ENCODE measurements around the gene BDKRB2.

BDKRB2 gene

GRCh38 chr14:96170961-96171592 lies 33.6 kb upstream of the BDKRB2 start:
- H3K9ac ChIP-seq (ENCODE audit: insufficient read length), result no peak overlapping the region
- no peak for DNase-seq (ENCODE audit: low read depth, low spot score)
- TF ChIP-seq FOXP2 (optimal IDR thresholded peaks at IDR 0.05; ENCODE audit: control extremely low read depth, extremely low read length, insufficient read depth) (no peak), POLR2AphosphoS5 (IDR thresholded peaks at IDR 0.05; ENCODE audit: borderline replicate concordance, low read depth, low read length) (no peak), EZH2 (IDR thresholded peaks at IDR 0.05) (no peak)
- no peaks in the 10 kb centered on the region for H3K36me3 ChIP-seq (ENCODE audit: insufficient read depth, low read length)
- no peaks in the 10 kb centered on the region for H3K9me3 ChIP-seq (ENCODE audit: low read depth, low read length)
- no peak overlapping the region for H3K4me3 ChIP-seq
- H3K27ac ChIP-seq, result no peak overlapping the region

- no peaks in the 10 kb centered on the region for H3K36me3 ChIP-seq (ENCODE audit: insufficient read depth, low read length)
Observed at GRCh38 chr14:96173636-96174475, 30.8 kb upstream of the BDKRB2 start.

GRCh38 chr14:96176275-96176674 lies 28.4 kb upstream of the BDKRB2 start:
- Histone ChIP-seq H3K9me3 (ENCODE audit: low read depth, low read length) (no peaks in the 10 kb centered on the region), H3K27ac (no peak overlapping the region), H3K36me3 (ENCODE audit: insufficient read depth, low read length) (no peaks in the 10 kb centered on the region), H3K9ac (ENCODE audit: insufficient read length) (no peak overlapping the region), H3K4me3 (no peak overlapping the region)
- DNase-seq (ENCODE audit: low read depth, low spot score), result no peak
- TF ChIP-seq FOXP2 (optimal IDR thresholded peaks at IDR 0.05; ENCODE audit: control extremely low read depth, extremely low read length, insufficient read depth) (no peak), POLR2AphosphoS5 (IDR thresholded peaks at IDR 0.05; ENCODE audit: borderline replicate concordance, low read depth, low read length) (no peak), EZH2 (IDR thresholded peaks at IDR 0.05) (no peak)

More at GRCh38 chr14:96173636-96174475, 30.8 kb upstream of the BDKRB2 start:
- Histone ChIP-seq H3K9ac (ENCODE audit: insufficient read length) (no peak overlapping the region), H3K9me3 (ENCODE audit: low read depth, low read length) (no peaks in the 10 kb centered on the region), H3K4me3 (no peak overlapping the region), H3K27ac (no peak overlapping the region)
- TF ChIP-seq EZH2 (IDR thresholded peaks at IDR 0.05), result no peak
- no peak for TF ChIP-seq POLR2AphosphoS5 (IDR thresholded peaks at IDR 0.05; ENCODE audit: borderline replicate concordance, low read depth, low read length)
- TF ChIP-seq FOXP2 (optimal IDR thresholded peaks at IDR 0.05; ENCODE audit: control extremely low read depth, extremely low read length, insufficient read depth), result no peak
- no peak for DNase-seq (ENCODE audit: low read depth, low spot score)

- H3K36me3 ChIP-seq (ENCODE audit: insufficient read depth, low read length), result no peaks in the 10 kb centered on the region
- H3K27ac ChIP-seq, result no peak overlapping the region
- no peak for DNase-seq (ENCODE audit: low read depth, low spot score)
- no peak overlapping the region for H3K9ac ChIP-seq (ENCODE audit: insufficient read length)
- no peaks in the 10 kb centered on the region for H3K9me3 ChIP-seq (ENCODE audit: low read depth, low read length)
- H3K4me3 ChIP-seq, result no peak overlapping the region
- TF ChIP-seq POLR2AphosphoS5 (IDR thresholded peaks at IDR 0.05; ENCODE audit: borderline replicate concordance, low read depth, low read length) (no peak), EZH2 (IDR thresholded peaks at IDR 0.05) (no peak), FOXP2 (optimal IDR thresholded peaks at IDR 0.05; ENCODE audit: control extremely low read depth, extremely low read length, insufficient read depth) (no peak)
Observed at GRCh38 chr14:96176811-96177211, 27.8 kb upstream of the BDKRB2 start.

- no peak overlapping the region for H3K27ac ChIP-seq
- no peak for DNase-seq (ENCODE audit: low read depth, low spot score)
- H3K4me3 ChIP-seq, result no peak overlapping the region
Observed at GRCh38 chr14:96177766-96178375, 26.8 kb upstream of the BDKRB2 start.

GRCh38 chr14:96178461-96179321 lies 25.9 kb upstream of the BDKRB2 start:
- H3K36me3 ChIP-seq (ENCODE audit: insufficient read depth, low read length), result no peaks in the 10 kb centered on the region
- TF ChIP-seq EZH2 (IDR thresholded peaks at IDR 0.05) (no peak), FOXP2 (optimal IDR thresholded peaks at IDR 0.05; ENCODE audit: control extremely low read depth, extremely low read length, insufficient read depth) (no peak), POLR2AphosphoS5 (IDR thresholded peaks at IDR 0.05; ENCODE audit: borderline replicate concordance, low read depth, low read length) (no peak)
- H3K9me3 ChIP-seq (ENCODE audit: low read depth, low read length), result no peaks in the 10 kb centered on the region
- no peak overlapping the region for H3K9ac ChIP-seq (ENCODE audit: insufficient read length)
- H3K4me3 ChIP-seq, result no peak overlapping the region
- H3K27ac ChIP-seq, result no peak overlapping the region
- DNase-seq (ENCODE audit: low read depth, low spot score), result no peak

More at GRCh38 chr14:96177766-96178375, 26.8 kb upstream of the BDKRB2 start:
- H3K9ac ChIP-seq (ENCODE audit: insufficient read length), result no peak overlapping the region
- no peaks in the 10 kb centered on the region for H3K36me3 ChIP-seq (ENCODE audit: insufficient read depth, low read length)
- H3K9me3 ChIP-seq (ENCODE audit: low read depth, low read length), result no peaks in the 10 kb centered on the region
- TF ChIP-seq EZH2 (IDR thresholded peaks at IDR 0.05), result no peak

GRCh38 chr14:96180043-96180874 lies 24.4 kb upstream of the BDKRB2 start:
- TF ChIP-seq EZH2 (IDR thresholded peaks at IDR 0.05) (no peak), FOXP2 (optimal IDR thresholded peaks at IDR 0.05; ENCODE audit: control extremely low read depth, extremely low read length, insufficient read depth) (no peak), POLR2AphosphoS5 (IDR thresholded peaks at IDR 0.05; ENCODE audit: borderline replicate concordance, low read depth, low read length) (no peak)
- DNase-seq (ENCODE audit: low read depth, low spot score), result no peak
- Histone ChIP-seq H3K36me3 (ENCODE audit: insufficient read depth, low read length) (no peaks in the 10 kb centered on the region), H3K9ac (ENCODE audit: insufficient read length) (no peak overlapping the region), H3K9me3 (ENCODE audit: low read depth, low read length) (no peaks in the 10 kb centered on the region), H3K4me3 (no peak overlapping the region), H3K27ac (no peak overlapping the region)
